GM12878 (cell line): Measurements from ENCODE around the gene MAP4. TPM values are rescaled to one million over a fixed set of nuclear protein-coding genes. Genes with fewer than 3 reads are reported as not detected.

ENCODE experiments used
- ATF2 ChIP-seq: IDR thresholded peaks from 2 replicates; pipeline ENCODE4 v1.6.1; 2012; ENCODE audit warnings: low read length, inconsistent platforms
- BCL11A ChIP-seq: IDR thresholded peaks from 2 replicates; pipeline ENCODE4 v1.6.1; 2011; ENCODE audit warnings: low read depth, low read length
- BCL3 ChIP-seq: IDR thresholded peaks from 2 replicates; pipeline ENCODE4 v1.6.1; 2011; ENCODE audit warnings: borderline replicate concordance, low read depth, mild to moderate bottlenecking, moderate library complexity, low read length; ENCODE audit not compliant: insufficient read depth, poor library complexity, severe bottlenecking
- DPF2 ChIP-seq: fragments of 450-650 bp; IDR thresholded peaks from 2 replicates; pipeline ENCODE4 v1.6.1; 2017; ENCODE audit warnings: mild to moderate bottlenecking
- GATAD2B ChIP-seq: fragments of 450-650 bp; conservative IDR thresholded peaks from 2 replicates; pipeline ENCODE4 v1.6.1; 2017; ENCODE audit warnings: low read depth, mild to moderate bottlenecking, moderate library complexity
- IKZF2 ChIP-seq, 2 experiments: fragments of 450-650 bp; IDR thresholded peaks; 2 replicates each; pipeline ENCODE4 v1.6.1; 2017; ENCODE audit warnings: mild to moderate bottlenecking in 2 of 2, moderate library complexity in 2 of 2
- IRF4 ChIP-seq: IDR thresholded peaks from 2 replicates; pipeline ENCODE4 v1.6.1; 2011; ENCODE audit warnings: low read depth, low read length
- MAX ChIP-seq: IDR thresholded peaks from 2 replicates; pipeline ENCODE4 v1.6.1; 2012; ENCODE audit warnings: low read depth, low read length, improper control_type of control experiment
- MEF2A ChIP-seq: IDR thresholded peaks from 2 replicates; pipeline ENCODE4 v1.6.1; 2011; ENCODE audit warnings: low read depth, mild to moderate bottlenecking, low read length, moderate library complexity; ENCODE audit not compliant: insufficient read depth
- MLLT1 ChIP-seq: fragments of 450-650 bp; IDR thresholded peaks from 2 replicates; pipeline ENCODE4 v1.6.1; 2016; ENCODE audit warnings: mild to moderate bottlenecking
- PAX8 ChIP-seq: fragments of 450-650 bp; IDR thresholded peaks from 2 replicates; pipeline ENCODE4 v1.6.1; 2017; ENCODE audit warnings: mild to moderate bottlenecking, moderate library complexity
- PKNOX1 ChIP-seq: fragments of 450-650 bp; IDR thresholded peaks from 2 replicates; pipeline ENCODE4 v1.6.1; 2016; ENCODE audit warnings: mild to moderate bottlenecking
- REST ChIP-seq: IDR thresholded peaks from 2 replicates; pipeline ENCODE4 v1.6.1; 2012; ENCODE audit warnings: mild to moderate bottlenecking, low read depth, low read length
- RFX5 ChIP-seq: IDR thresholded peaks from 2 replicates; pipeline ENCODE4 v1.6.1; 2011; ENCODE audit warnings: low read depth, low read length, improper control_type of control experiment
- SREBF1 ChIP-seq: IDR thresholded peaks from 2 replicates; pipeline ENCODE4 v1.6.1; 2012; ENCODE audit warnings: mild to moderate bottlenecking, low read length
- SUPT20H ChIP-seq: IDR thresholded peaks from 2 replicates; pipeline ENCODE4 v1.6.1; 2011; ENCODE audit warnings: low read depth, mild to moderate bottlenecking, low read length, moderate library complexity, borderline replicate concordance; ENCODE audit not compliant: control insufficient read depth
- USF1 ChIP-seq: IDR thresholded peaks from 2 replicates; pipeline ENCODE4 v1.6.1; 2011; ENCODE audit warnings: borderline replicate concordance, low read depth, mild to moderate bottlenecking, moderate library complexity, mixed read lengths, low read length; ENCODE audit not compliant: insufficient read depth; ENCODE audit errors: extremely low read length
- ZNF24 ChIP-seq: fragments of 450-650 bp; IDR thresholded peaks from 2 replicates; pipeline ENCODE4 v1.6.1; 2017; ENCODE audit warnings: antibody characterized with exemption, mild to moderate bottlenecking
- ZSCAN29 ChIP-seq: fragments of 450-650 bp; IDR thresholded peaks from 2 replicates; pipeline ENCODE4 v1.6.1; 2017; ENCODE audit warnings: mild to moderate bottlenecking, moderate library complexity
- polyA plus RNA-seq, 11 experiments: library from polyadenylated mRNA; depleted of rRNA in 4 of 11; unstranded in 6 of 11; stranded (reverse) in 5 of 11; fragments of >200 nt; fragmentation: Nextera tagmentation in 4 of 11; fragmentation: Illumina TruSeq in 1 of 11; extraction: Ambion mirVana in 4 of 11; extraction: Trizol in 1 of 11; gene quantifications; 1 replicate in 1 of 11; 2 replicates in 10 of 11; pipeline versions ENCODE4 v1.2.1 to v1.2.3, GENCODE V29; 2011 to 2016; ENCODE audit warnings: inconsistent platforms in 2 of 11, missing spikeins in 2 of 11, low read depth in 1 of 11
- total RNA-seq, 4 experiments: library from RNA; depleted of rRNA in 3 of 4; stranded (reverse); fragments of >200 nt in 3 of 4; fragmentation: Illumina TruSeq in 1 of 4; extraction: Trizol in 1 of 4; gene quantifications; 2 replicates each; pipeline versions ENCODE4 v1.2.1 to v1.2.3, GENCODE V29; 2013 to 2021

The MAP4 gene
- total and polyA plus RNA-seq, 10 of the 15 experiments (the other 5 are each of a cell fraction or from before 2014, with no cell fraction given), result 22.2 to 145 (median 47.2) TPM

GRCh38 chr3:48034000-48034516 is 17.8 kb upstream of the MAP4 start (continued):
- TF ChIP-seq USF1 (no peak), ZNF24 (no peak), IRF4 (no peak), IKZF2 (IDR thresholded peaks at IDR 0.05) (peak; percentile 92 to 95), ZSCAN29 (no peak), PKNOX1 (no peak), REST (no peak), BCL11A (no peak), MAX (no peak), SREBF1 (no peak), PAX8 (no peak), MLLT1 (peak; percentile 48; the same call in 1 of the 2 replicates), SUPT20H (no peak), ATF2 (no peak), DPF2 (peak; percentile 60; the same call in 1 of the 2 replicates), GATAD2B (peak; percentile 42; the same call in 1 of the 2 replicates), MEF2A (0 out of 2 replicates have a peak, but pooled peaks have one; percentile 55), BCL3 (no peak), RFX5 (no peak)
